Left ventricle myocardium inferior (tissue), 1 donor: Measurements from ENCODE around the gene SLC6A14. TPM values are rescaled to one million over a fixed set of nuclear protein-coding genes. Genes with fewer than 3 reads are reported as not detected.

Experiments used
- DNase-seq: peaks from one replicate; pipeline ENCODE4 v3.0.0-alpha.2; 2020
- H3K27ac ChIP-seq: fragments of 200-600 bp; replicated peaks from 2 replicates; pipeline ENCODE4 v1.8.0; 2021
- H3K27me3 ChIP-seq: fragments of 200-600 bp; 2 replicates; pipeline ENCODE4 v1.8.0; 2021; ENCODE audit warnings: low read depth
- H3K36me3 ChIP-seq: fragments of 200-600 bp; 2 replicates; pipeline ENCODE4 v1.8.0; 2021
- H3K4me1 ChIP-seq: fragments of 200-600 bp; 2 replicates; pipeline ENCODE4 v1.8.0; 2021
- H3K4me3 ChIP-seq: fragments of 200-600 bp; 2 replicates; pipeline ENCODE4 v1.8.0; 2021; ENCODE audit warnings: mild to moderate bottlenecking, moderate library complexity
- H3K9me3 ChIP-seq: fragments of 200-600 bp; replicated peaks from 2 replicates; pipeline ENCODE4 v1.8.0; 2021
- CTCF ChIP-seq: fragments of 200-600 bp; IDR thresholded peaks from 2 replicates; pipeline ENCODE4 v1.8.0; 2021; ENCODE audit warnings: antibody characterized with exemption, mild to moderate bottlenecking, borderline replicate concordance
- intact Hi-C: fragments of 100-400 bp; cut with micrococcal nuclease; formaldehyde crosslinking; loops from one replicate; pipeline ENCODE4 v1.11.0; 2022
- long read RNA-seq: library from polyadenylated mRNA; unstranded; transcript quantifications from one replicate; pipeline ENCODE4 v2.0.0, GENCODE V29; 2021
- total RNA-seq: library from RNA; stranded (reverse); fragmentation: NEBNext Ultra II Directional; extraction: Animal tissue kit (Norgen Biotek cat#: 25700); gene quantifications from one replicate; pipeline ENCODE4 v1.2.1, GENCODE V29; 2021
- donor health status: DM: no; HTN: yes; CAD: no; lungs with severe emphysema.

Gene SLC6A14
- total RNA-seq = not detected
- long read RNA-seq = 0 reads

GRCh38 chrX:116436358-116436816, at the start of gene SLC6A14:
TSS of gene SLC6A14 (plus strand) at chrX:116436606. CDS start at chrX:116436710, 104 bp downstream.
- intact Hi-C loops = no loop called here
- no peak for DNase-seq
- Histone ChIP-seq H3K36me3 (no peaks in the 10 kb centered on the region), H3K27ac (no peak within 1 kb of the TSS), H3K9me3 (no peaks in the 10 kb centered on the region), H3K4me3 (no peak within 1 kb of the TSS), H3K4me1 (no peaks in the 10 kb centered on the region), H3K27me3 (no peaks in the 10 kb centered on the region)
- TF ChIP-seq CTCF = no peak

- intact Hi-C loops = no loop called here
These were observed 40.7 kb upstream of the SLC6A14 start for GRCh38 chrX:116395752-116396151.

GRCh38 chrX:116399681-116400080, 36.7 kb upstream of the SLC6A14 start:
- no peak for DNase-seq
- intact Hi-C loops = no loop called here
- TF ChIP-seq CTCF = no peak
- no peak overlapping the region for H3K4me3 ChIP-seq
- H3K27me3 ChIP-seq = no peaks in the 10 kb centered on the region
- no peaks in the 10 kb centered on the region for H3K9me3 ChIP-seq
- no peak overlapping the region for H3K27ac ChIP-seq
- no peaks in the 10 kb centered on the region for H3K4me1 ChIP-seq
- no peaks in the 10 kb centered on the region for H3K36me3 ChIP-seq

More at GRCh38 chrX:116395752-116396151, 40.7 kb upstream of the SLC6A14 start:
- H3K36me3 ChIP-seq = no peaks in the 10 kb centered on the region
- DNase-seq = no peak
- no peak overlapping the region for H3K4me3 ChIP-seq
- TF ChIP-seq CTCF = no peak
- H3K9me3 ChIP-seq = no peaks in the 10 kb centered on the region
- H3K27ac ChIP-seq = no peak overlapping the region
- no peaks in the 10 kb centered on the region for H3K27me3 ChIP-seq
- no peaks in the 10 kb centered on the region for H3K4me1 ChIP-seq

- Histone ChIP-seq H3K9me3 (no peaks in the 10 kb centered on the region), H3K36me3 (no peaks in the 10 kb centered on the region), H3K27me3 (no peaks in the 10 kb centered on the region), H3K27ac (no peak overlapping the region), H3K4me1 (no peaks in the 10 kb centered on the region), H3K4me3 (no peak overlapping the region)
- intact Hi-C loops = no loop called here
- no peak for DNase-seq
- no peak for TF ChIP-seq CTCF
These were observed 27.2 kb upstream of the SLC6A14 start for GRCh38 chrX:116409219-116409618.

- intact Hi-C loops = no loop called here
- Histone ChIP-seq H3K4me3 (no peak overlapping the region), H3K27me3 (no peaks in the 10 kb centered on the region), H3K9me3 (no peaks in the 10 kb centered on the region), H3K4me1 (no peaks in the 10 kb centered on the region), H3K27ac (no peak overlapping the region), H3K36me3 (no peaks in the 10 kb centered on the region)
- no peak for TF ChIP-seq CTCF
- DNase-seq = no peak
These were observed 23.1 kb upstream of the SLC6A14 start for GRCh38 chrX:116413273-116413672.
